SJSA1 (cell line): ENCODE data around the gene SLC25A47. TPM values are rescaled to one million over a fixed set of nuclear protein-coding genes. Genes with fewer than 3 reads are reported as not detected.
A peak's percentile ranks its signal among the peaks of the same experiment; 100 is the strongest.
"Not testable (repeated sequence)": the region's sequence is repeated elsewhere in the genome, so short reads cannot be mapped to it uniquely, and the experiment has no call there.

Source experiments
- DNase-seq, 2 experiments: peaks; one replicate each; pipeline ENCODE4 v3.0.0-alpha.2; 2015 to 2020; ENCODE audit warnings: low spot score in 2 of 2, low read depth in 1 of 2
- H3K27ac ChIP-seq: fragments of 250-450 bp; sonication (Bioruptor Pico); 2 replicates; pipeline ENCODE4 v1.5.1; 2020; ENCODE audit warnings: mild to moderate bottlenecking, moderate library complexity
- H3K27me3 ChIP-seq: fragments of 250-450 bp; sonication (Bioruptor Pico); replicated peaks from 2 replicates; pipeline ENCODE4 v1.5.1; 2020; ENCODE audit warnings: mild to moderate bottlenecking, moderate library complexity
- H3K36me3 ChIP-seq: fragments of 250-450 bp; sonication (Bioruptor Pico); 2 replicates; pipeline ENCODE4 v1.5.1; 2020; ENCODE audit warnings: mild to moderate bottlenecking
- H3K4me1 ChIP-seq: fragments of 250-450 bp; sonication (Bioruptor Pico); replicated peaks from 2 replicates; pipeline ENCODE4 v1.6.1; 2021; ENCODE audit warnings: mild to moderate bottlenecking
- H3K4me3 ChIP-seq: fragments of 250-450 bp; sonication (Bioruptor Pico); 2 replicates; pipeline ENCODE4 v1.5.1; 2020; ENCODE audit warnings: mild to moderate bottlenecking
- H3K9me3 ChIP-seq: fragments of 250-450 bp; sonication (Bioruptor Pico); replicated peaks from 2 replicates; pipeline ENCODE4 v1.5.1; 2020; ENCODE audit warnings: mild to moderate bottlenecking
- total RNA-seq: library from RNA; depleted of rRNA; stranded (reverse); fragments of >200 nt; shearing (Covaris generic); gene quantifications from 2 replicates; pipeline ENCODE4 v1.2.3, GENCODE V29; 2014

Gene SLC25A47
- total RNA-seq, 1 experiment from 2014 or later, result not detected

GRCh38 chr14:100332071-100332639 lies 9.0 kb downstream of the SLC25A47 start:
- DNase-seq, result no peak
- peaks cover 48% of the 10 kb centered on the region for H3K36me3 ChIP-seq
- H3K27me3 ChIP-seq, result no peaks in the 10 kb centered on the region
- no peaks in the 10 kb centered on the region for H3K9me3 ChIP-seq
- no peak overlapping the region for H3K4me3 ChIP-seq
- H3K27ac ChIP-seq, result no peak overlapping the region
- no peaks in the 10 kb centered on the region for H3K4me1 ChIP-seq

- DNase-seq, result no peak
- Histone ChIP-seq H3K4me1 (no peaks in the 10 kb centered on the region), H3K36me3 (peaks cover 54% of the 10 kb centered on the region), H3K9me3 (no peaks in the 10 kb centered on the region), H3K27ac (no peak overlapping the region), H3K4me3 (no peak overlapping the region), H3K27me3 (no peaks in the 10 kb centered on the region)
These were observed 9.7 kb downstream of the SLC25A47 start for GRCh38 chr14:100332797-100333196.

GRCh38 chr14:100333311-100333710 lies 10.2 kb downstream of the SLC25A47 start:
- H3K4me3 ChIP-seq, result no peak overlapping the region
- H3K27me3 ChIP-seq, result no peaks in the 10 kb centered on the region
- no peaks in the 10 kb centered on the region for H3K4me1 ChIP-seq
- H3K36me3 ChIP-seq, result peaks cover 59% of the 10 kb centered on the region
- H3K27ac ChIP-seq, result no peak overlapping the region
- H3K9me3 ChIP-seq, result no peaks in the 10 kb centered on the region
- DNase-seq, result no peak

GRCh38 chr14:100333827-100334226 lies 10.7 kb downstream of the SLC25A47 start:
- no peak overlapping the region for H3K4me3 ChIP-seq
- H3K27me3 ChIP-seq, result no peaks in the 10 kb centered on the region
- H3K4me1 ChIP-seq, result no peaks in the 10 kb centered on the region
- H3K36me3 ChIP-seq, result peaks cover 61% of the 10 kb centered on the region
- no peak for DNase-seq
- no peak overlapping the region for H3K27ac ChIP-seq
- no peaks in the 10 kb centered on the region for H3K9me3 ChIP-seq

- no peak overlapping the region for H3K4me3 ChIP-seq
- no peaks in the 10 kb centered on the region for H3K27me3 ChIP-seq
- H3K4me1 ChIP-seq, result no peaks in the 10 kb centered on the region
- H3K27ac ChIP-seq, result no peak overlapping the region
- peaks cover 69% of the 10 kb centered on the region for H3K36me3 ChIP-seq
- DNase-seq, result no peak
- H3K9me3 ChIP-seq, result no peaks in the 10 kb centered on the region
These were observed 11.8 kb downstream of the SLC25A47 start for GRCh38 chr14:100334904-100335303.

- Histone ChIP-seq H3K4me3 (no peak overlapping the region), H3K27me3 (no peaks in the 10 kb centered on the region), H3K27ac (no peak overlapping the region), H3K4me1 (peaks cover 15% of the 10 kb centered on the region), H3K9me3 (no peaks in the 10 kb centered on the region), H3K36me3 (peaks cover 87% of the 10 kb centered on the region)
- DNase-seq, result no peak
These were observed 13.7 kb downstream of the SLC25A47 start for GRCh38 chr14:100336618-100337530.

- Histone ChIP-seq H3K27ac (no peak overlapping the region), H3K4me1 (peaks cover 19% of the 10 kb centered on the region), H3K27me3 (no peaks in the 10 kb centered on the region), H3K36me3 (peaks cover 74% of the 10 kb centered on the region), H3K9me3 (no peaks in the 10 kb centered on the region), H3K4me3 (no peak overlapping the region)
- DNase-seq, result no peak
These were observed 16.8 kb downstream of the SLC25A47 start for GRCh38 chr14:100339766-100340422.

- Histone ChIP-seq H3K9me3 (no peaks in the 10 kb centered on the region), H3K27ac (peak overlapping the region; percentile 82; the same call in 1 of the 2 replicates), H3K4me3 (no peak overlapping the region), H3K4me1 (peaks cover 19% of the 10 kb centered on the region), H3K27me3 (no peaks in the 10 kb centered on the region), H3K36me3 (peaks cover 69% of the 10 kb centered on the region)
- DNase-seq, result no peak
These were observed 17.3 kb downstream of the SLC25A47 start for GRCh38 chr14:100340423-100340813.

- Histone ChIP-seq H3K27ac (peak overlapping the region; percentile 82), H3K4me1 (peaks cover 19% of the 10 kb centered on the region), H3K9me3 (no peaks in the 10 kb centered on the region), H3K27me3 (no peaks in the 10 kb centered on the region), H3K4me3 (no peak overlapping the region), H3K36me3 (peaks cover 68% of the 10 kb centered on the region)
- peak; percentile 78 to 83 for DNase-seq
These were observed 18.3 kb downstream of the SLC25A47 start for GRCh38 chr14:100341301-100342031.

- no peaks in the 10 kb centered on the region for H3K27me3 ChIP-seq
These were observed 19.1 kb downstream of the SLC25A47 start for GRCh38 chr14:100342195-100342594.

GRCh38 chr14:100342826-100343225 lies 19.7 kb downstream of the SLC25A47 start:
- H3K9me3 ChIP-seq, H3K4me3 ChIP-seq, DNase-seq, H3K27me3 ChIP-seq, H3K27ac ChIP-seq: not testable (repeated sequence)
- Histone ChIP-seq H3K4me1 (peaks cover 19% of the 10 kb centered on the region), H3K36me3 (peaks cover 64% of the 10 kb centered on the region)

More at GRCh38 chr14:100342195-100342594, 19.1 kb downstream of the SLC25A47 start:
- Histone ChIP-seq H3K4me3 (no peak overlapping the region), H3K4me1 (peaks cover 19% of the 10 kb centered on the region), H3K9me3 (no peaks in the 10 kb centered on the region), H3K27ac (peak overlapping the region; percentile 82), H3K36me3 (peaks cover 68% of the 10 kb centered on the region)
- no peak for DNase-seq

- DNase-seq, H3K27me3 ChIP-seq, H3K4me3 ChIP-seq, H3K9me3 ChIP-seq, H3K27ac ChIP-seq: not testable (repeated sequence)
- Histone ChIP-seq H3K4me1 (peaks cover 19% of the 10 kb centered on the region), H3K36me3 (peaks cover 66% of the 10 kb centered on the region)
These were observed 21.5 kb downstream of the SLC25A47 start for GRCh38 chr14:100344657-100345056.

- Histone ChIP-seq H3K9me3 (no peaks in the 10 kb centered on the region), H3K27me3 (no peaks in the 10 kb centered on the region), H3K4me1 (peaks cover 16% of the 10 kb centered on the region), H3K36me3 (peaks cover 63% of the 10 kb centered on the region), H3K27ac (no peak overlapping the region), H3K4me3 (no peak overlapping the region)
- no peak for DNase-seq
These were observed 22.6 kb downstream of the SLC25A47 start for GRCh38 chr14:100345711-100346110.
